ENCODE measurements around the gene RNF166. TPM values are rescaled to one million over a fixed set of nuclear protein-coding genes. Genes with fewer than 3 reads are reported as not detected.

The RNF166 gene
- total RNA-seq, 1 donor from 2014 or later, result 26.5 TPM

DNA sequence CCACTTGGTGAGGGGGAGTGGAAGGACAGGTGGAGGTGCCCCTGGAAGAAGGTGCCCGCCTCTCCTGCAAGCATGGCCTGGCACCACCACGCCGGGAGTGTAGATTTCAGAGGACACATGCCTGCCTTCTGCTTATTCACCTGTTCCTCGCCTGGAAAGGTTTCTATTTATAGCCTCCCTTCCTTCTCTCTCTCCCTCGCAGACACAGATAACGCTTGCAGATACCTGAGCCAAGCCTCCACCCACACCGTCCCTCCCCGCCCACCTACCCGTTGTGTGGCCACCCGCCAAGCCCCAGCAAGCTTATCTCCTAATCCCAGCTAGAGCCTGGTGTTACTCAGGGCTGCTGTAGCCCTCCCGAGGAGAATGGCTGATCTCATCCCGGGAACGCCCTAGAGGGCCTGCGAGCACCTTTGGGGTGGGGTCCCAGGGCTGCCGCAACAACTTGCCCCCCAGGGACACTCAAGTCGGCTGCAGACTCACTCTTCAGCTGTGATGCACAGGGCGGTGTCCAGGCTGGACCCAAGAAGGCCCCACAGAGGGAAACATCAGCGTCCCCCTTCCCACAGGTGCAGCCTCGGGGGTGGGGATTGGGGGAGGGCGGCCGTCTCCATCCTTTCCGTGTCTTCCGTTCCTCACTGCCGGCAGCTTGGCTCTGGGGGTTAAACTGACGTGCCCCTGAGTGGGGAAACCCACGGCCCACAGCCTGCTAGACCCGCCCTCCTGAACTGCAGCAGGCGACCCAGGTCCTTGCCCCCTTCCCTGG, 18.0 kb downstream of the RNF166 start:
- H3K4me3 Mint-ChIP-seq (ENCODE audit: unreplicated experiment), result no peak overlapping the region
- no peak for DNase-seq

DNA sequence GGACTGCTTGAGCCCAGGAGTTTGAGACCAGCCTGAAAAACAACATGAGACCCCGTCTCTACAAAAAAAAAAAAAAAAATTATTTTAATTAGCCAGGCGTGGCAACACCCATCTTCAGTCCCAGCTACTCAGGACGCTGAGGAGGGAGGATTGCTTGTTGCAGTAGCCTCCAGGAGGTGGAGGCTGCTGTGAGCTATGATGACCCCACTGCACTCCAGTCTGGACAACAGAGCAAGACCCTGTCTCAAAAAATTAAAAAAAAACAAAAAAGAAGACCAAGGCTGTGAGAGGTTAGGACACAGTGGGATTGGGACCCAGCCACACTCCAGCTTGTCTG, 18.6 kb downstream of the RNF166 start:
- no peak overlapping the region for H3K27ac Mint-ChIP-seq (ENCODE audit: unreplicated experiment)
- no peak for TF ChIP-seq CTCF (IDR thresholded peaks at IDR 0.05; ENCODE audit: partially characterized antibody, unreplicated experiment)
- no peak overlapping the region for H3K4me3 Mint-ChIP-seq (ENCODE audit: unreplicated experiment)
- H3K36me3 Mint-ChIP-seq (ENCODE audit: unreplicated experiment), result no peaks in the 10 kb centered on the region
- H3K27me3 Mint-ChIP-seq (ENCODE audit: unreplicated experiment), result peaks cover 10% of the 10 kb centered on the region
- H3K4me1 Mint-ChIP-seq (ENCODE audit: low read depth, unreplicated experiment), result peaks cover 1% of the 10 kb centered on the region
- DNase-seq, result no peak
- H3K9me3 Mint-ChIP-seq (ENCODE audit: unreplicated experiment), result no peaks in the 10 kb centered on the region

More for the DNA sequence above, 18.0 kb downstream of the RNF166 start:
- no peaks in the 10 kb centered on the region for H3K36me3 Mint-ChIP-seq (ENCODE audit: unreplicated experiment)
- peaks cover 1% of the 10 kb centered on the region for H3K4me1 Mint-ChIP-seq (ENCODE audit: low read depth, unreplicated experiment)
- TF ChIP-seq CTCF (IDR thresholded peaks at IDR 0.05; ENCODE audit: partially characterized antibody, unreplicated experiment), result no peak
- no peak overlapping the region for H3K27ac Mint-ChIP-seq (ENCODE audit: unreplicated experiment)
- H3K27me3 Mint-ChIP-seq (ENCODE audit: unreplicated experiment), result peaks cover 10% of the 10 kb centered on the region
- H3K9me3 Mint-ChIP-seq (ENCODE audit: unreplicated experiment), result no peaks in the 10 kb centered on the region

GRCh38 chr16:88687254-88687576, 19.0 kb downstream of the RNF166 start:
- Mint-ChIP-seq H3K4me3 (ENCODE audit: unreplicated experiment) (no peak overlapping the region), H3K27me3 (ENCODE audit: unreplicated experiment) (peaks cover 10% of the 10 kb centered on the region), H3K27ac (ENCODE audit: unreplicated experiment) (no peak overlapping the region), H3K9me3 (ENCODE audit: unreplicated experiment) (no peaks in the 10 kb centered on the region), H3K4me1 (ENCODE audit: low read depth, unreplicated experiment) (peaks cover 1% of the 10 kb centered on the region), H3K36me3 (ENCODE audit: unreplicated experiment) (no peaks in the 10 kb centered on the region)
- no peak for TF ChIP-seq CTCF (IDR thresholded peaks at IDR 0.05; ENCODE audit: partially characterized antibody, unreplicated experiment)
- DNase-seq, result no peak

GRCh38 chr16:88686439-88687253, 19.6 kb downstream of the RNF166 start, which contains the start of gene SNAI3:
SNAI3 (minus strand) TSS chr16:88686507; CDS start chr16:88686406, 101 bp downstream.
- no peaks in the 10 kb centered on the region for H3K36me3 Mint-ChIP-seq (ENCODE audit: unreplicated experiment)
- H3K4me1 Mint-ChIP-seq (ENCODE audit: low read depth, unreplicated experiment), result peaks cover 1% of the 10 kb centered on the region
- H3K4me3 Mint-ChIP-seq (ENCODE audit: unreplicated experiment), result no peak within 1 kb of the TSS
- H3K9me3 Mint-ChIP-seq (ENCODE audit: unreplicated experiment), result no peaks in the 10 kb centered on the region
- H3K27me3 Mint-ChIP-seq (ENCODE audit: unreplicated experiment), result peaks cover 10% of the 10 kb centered on the region
- no peak within 1 kb of the TSS for H3K27ac Mint-ChIP-seq (ENCODE audit: unreplicated experiment)
- peak; percentile 89 for DNase-seq
- no peak for TF ChIP-seq CTCF (IDR thresholded peaks at IDR 0.05; ENCODE audit: partially characterized antibody, unreplicated experiment)

- Mint-ChIP-seq H3K36me3 (ENCODE audit: unreplicated experiment) (no peaks in the 10 kb centered on the region), H3K27ac (ENCODE audit: unreplicated experiment) (no peak overlapping the region), H3K9me3 (ENCODE audit: unreplicated experiment) (no peaks in the 10 kb centered on the region), H3K27me3 (ENCODE audit: unreplicated experiment) (peaks cover 10% of the 10 kb centered on the region), H3K4me1 (ENCODE audit: low read depth, unreplicated experiment) (peaks cover 1% of the 10 kb centered on the region), H3K4me3 (ENCODE audit: unreplicated experiment) (no peak overlapping the region)
- DNase-seq, result no peak
- no peak for TF ChIP-seq CTCF (IDR thresholded peaks at IDR 0.05; ENCODE audit: partially characterized antibody, unreplicated experiment)
These were observed 20.2 kb downstream of the RNF166 start for GRCh38 chr16:88686062-88686438.
